ENCODE results near the gene APIP.

APIP gene

GRCh38 chr11:34887260-34887659 lies 28.9 kb downstream of the APIP start:
- DNase-seq (ENCODE audit: low spot score), result no peak

- no peak for DNase-seq (ENCODE audit: low spot score)
Measured at GRCh38 chr11:34886609-34887008, 29.6 kb downstream of the APIP start.

GRCh38 chr11:34881900-34882299 lies 34.3 kb downstream of the APIP start:
- DNase-seq (ENCODE audit: low spot score), result no peak

- DNase-seq (ENCODE audit: low spot score), result no peak
Measured at GRCh38 chr11:34877375-34877975, 38.7 kb downstream of the APIP start.

GRCh38 chr11:34874202-34874601 lies 42.0 kb downstream of the APIP start:
- DNase-seq (ENCODE audit: low spot score), result no peak

GRCh38 chr11:34870548-34871196 lies 45.5 kb downstream of the APIP start:
- no peak for DNase-seq (ENCODE audit: low spot score)

GRCh38 chr11:34869425-34869824 lies 46.8 kb downstream of the APIP start:
- no peak for DNase-seq (ENCODE audit: low spot score)

GRCh38 chr11:34866375-34866774 lies 49.8 kb downstream of the APIP start:
- peak; percentile 60 for DNase-seq (ENCODE audit: low spot score)

- DNase-seq (ENCODE audit: low spot score), result peak; percentile 19
Measured at GRCh38 chr11:34865261-34865660, 50.9 kb downstream of the APIP start.

- no peak for DNase-seq (ENCODE audit: low spot score)
Measured at GRCh38 chr11:34864424-34864823, 51.8 kb downstream of the APIP start.

- DNase-seq (ENCODE audit: low spot score), result no peak
Measured at GRCh38 chr11:34863048-34863447, 53.1 kb downstream of the APIP start.

GRCh38 chr11:34860518-34860917 lies 55.7 kb downstream of the APIP start:
- no peak for DNase-seq (ENCODE audit: low spot score)

- peak; percentile 32 for DNase-seq (ENCODE audit: low spot score)
Measured at GRCh38 chr11:34860034-34860433, 56.1 kb downstream of the APIP start.

GRCh38 chr11:34859496-34859895 lies 56.7 kb downstream of the APIP start:
- no peak for DNase-seq (ENCODE audit: low spot score)

GRCh38 chr11:34857463-34857862 lies 58.7 kb downstream of the APIP start:
- no peak for DNase-seq (ENCODE audit: low spot score)

- DNase-seq (ENCODE audit: low spot score), result no peak
Measured at GRCh38 chr11:34856251-34856650, 59.9 kb downstream of the APIP start.

GRCh38 chr11:34855754-34856095 lies 60.5 kb downstream of the APIP start:
- DNase-seq (ENCODE audit: low spot score), result no peak

GRCh38 chr11:34855021-34855753 lies 61.0 kb downstream of the APIP start:
- DNase-seq (ENCODE audit: low spot score), result no peak

GRCh38 chr11:34851916-34852315 lies 64.3 kb downstream of the APIP start:
- DNase-seq (ENCODE audit: low spot score), result no peak

- DNase-seq (ENCODE audit: low spot score), result no peak
Measured at GRCh38 chr11:34850334-34850733, 65.8 kb downstream of the APIP start.

- DNase-seq (ENCODE audit: low spot score), result no peak
Measured at GRCh38 chr11:34846467-34846866, 69.7 kb downstream of the APIP start.

GRCh38 chr11:34844463-34845112 lies 71.6 kb downstream of the APIP start:
- DNase-seq (ENCODE audit: low spot score), result no peak

- DNase-seq (ENCODE audit: low spot score), result no peak
Measured at GRCh38 chr11:34843271-34843670, 72.9 kb downstream of the APIP start.

Measured in AG20443 (cell line).